GM12878 (cell line): ENCODE measurements around the gene FAM114A1. TPM values are rescaled to one million over a fixed set of nuclear protein-coding genes. Genes with fewer than 3 reads are reported as not detected.

Experiments
- ATAC-seq: fragments of 200-7000 bp; cut with Tn5 transposase; 3 replicates; pipeline ENCODE4 v1.9.1; 2020; ENCODE audit warnings: mild to moderate bottlenecking, moderate library complexity
- BruUV-seq: library from RNA; stranded (reverse); fragments of 400-500 nt; replicated peaks from 2 replicates; lab custom pipeline; 2021; lab: Mats Ljungman, UMichigan
- CTCF ChIA-PET: fragments of 300-600 bp; sonication (Branson Sonifier 250); formaldehyde crosslinking; extraction: SDS; loops from one replicate; lab custom pipeline; 2021; ENCODE audit warnings: inconsistent platforms; lab: Yijun Ruan, JAX
- POLR2A ChIA-PET: fragments of 350-600 bp; formaldehyde crosslinking; extraction: SDS; loops from one replicate; lab custom pipeline; 2021; ENCODE audit warnings: inconsistent platforms; lab: Charles Lee
- RAD21 ChIA-PET: fragments of 300-600 bp; sonication (Branson Sonifier 250); formaldehyde crosslinking; loops from one replicate; lab custom pipeline; 2023; ENCODE audit warnings: antibody characterized with exemption; ENCODE audit not compliant: unreplicated experiment; lab: Charles Lee
- SMC1A ChIA-PET: fragments of 300-600 bp; sonication (Branson Sonifier 250); formaldehyde crosslinking; loops from one replicate; lab custom pipeline; 2023; ENCODE audit not compliant: unreplicated experiment, uncharacterized antibody; lab: Charles Lee
- DNase-seq: peaks from one replicate; pipeline ENCODE4 v3.0.0-alpha.2; 2011; ENCODE audit warnings: low read depth, low spot score
- FAIRE-seq: peaks from 3 replicates; lab custom pipeline; 2011; peaks lifted over from hg19 to GRCh38; lab: Jason Lieb, UNC
- H2AFZ ChIP-seq: 2 replicates; pipeline ENCODE4 v1.6.0; 2011; ENCODE audit warnings: low read depth, low read length, control low read depth; ENCODE audit not compliant: control insufficient read depth
- H3K27ac ChIP-seq: 2 replicates; pipeline ENCODE4 v1.5.1; 2011; ENCODE audit warnings: control low read depth; ENCODE audit not compliant: control insufficient read depth, insufficient read depth
- H3K27me3 ChIP-seq, 2 experiments: replicated peaks in 1 of 2; 2 replicates each; pipeline versions ENCODE4 v1.6.0 to v1.6.1; 2011; ENCODE audit warnings: low read length in 1 of 2; ENCODE audit not compliant: control insufficient read depth in 2 of 2, insufficient read depth in 2 of 2
- H3K36me3 ChIP-seq, 2 experiments: 2 replicates each; pipeline ENCODE4 v1.5.1; 2011; ENCODE audit warnings: low read length in 1 of 2; ENCODE audit not compliant: control insufficient read depth in 2 of 2, insufficient read depth in 2 of 2
- H3K4me1 ChIP-seq: 2 replicates; pipeline ENCODE4 v1.6.1; 2011; ENCODE audit warnings: mild to moderate bottlenecking, low read length, moderate library complexity, mixed read lengths; ENCODE audit not compliant: control insufficient read depth, insufficient read depth
- H3K4me2 ChIP-seq: 2 replicates; pipeline ENCODE4 v1.6.0; 2011; ENCODE audit warnings: control low read depth; ENCODE audit not compliant: control insufficient read depth, insufficient read depth
- H3K4me3 ChIP-seq: fragments of 200-600 bp; sonication (generic); 2 replicates; pipeline ENCODE4 v1.5.1; 2016
- H3K79me2 ChIP-seq: 2 replicates; pipeline ENCODE4 v1.6.0; 2011; ENCODE audit warnings: low read length; ENCODE audit not compliant: control insufficient read depth, insufficient read depth
- H3K9ac ChIP-seq: 2 replicates; pipeline ENCODE4 v1.8.0; 2011; ENCODE audit warnings: low read length, control low read depth, mixed read lengths; ENCODE audit not compliant: control insufficient read depth, insufficient read depth
- H3K9me3 ChIP-seq: replicated peaks from 3 replicates; pipeline ENCODE4 v1.5.1; 2011; ENCODE audit warnings: mild to moderate bottlenecking, low read length; ENCODE audit not compliant: control insufficient read depth, insufficient read depth
- H4K20me1 ChIP-seq: 2 replicates; pipeline ENCODE4 v1.6.0; 2011; ENCODE audit not compliant: control insufficient read depth, insufficient read depth
- E2F4 ChIP-seq: IDR thresholded peaks from 2 replicates; pipeline ENCODE4 v1.6.1; 2012; ENCODE audit warnings: low read depth, low read length, improper control_type of control experiment
- ETV6 ChIP-seq, 2 experiments: fragments of 450-650 bp in 1 of 2; IDR thresholded peaks in 1 of 2; conservative IDR thresholded peaks in 1 of 2; 2 replicates each; pipeline ENCODE4 v1.6.1; 2014; ENCODE audit warnings: antibody characterized with exemption in 1 of 2, borderline replicate concordance in 1 of 2, low read depth in 1 of 2, mild to moderate bottlenecking in 1 of 2, moderate library complexity in 1 of 2
- JUND ChIP-seq: IDR thresholded peaks from 2 replicates; pipeline ENCODE4 v1.6.1; 2012; ENCODE audit warnings: low read depth, mild to moderate bottlenecking, low read length, improper control_type of control experiment, moderate library complexity
- PBX3 ChIP-seq: IDR thresholded peaks from 2 replicates; pipeline ENCODE4 v1.6.1; 2011; ENCODE audit warnings: mild to moderate bottlenecking, low read depth, low read length, moderate library complexity; ENCODE audit not compliant: insufficient replicate concordance
- POU2F2 ChIP-seq: IDR thresholded peaks from 3 replicates; pipeline ENCODE4 v1.6.1; 2011; ENCODE audit warnings: low read depth, mild to moderate bottlenecking, low read length, borderline replicate concordance
- RAD21 ChIP-seq: IDR thresholded peaks from 2 replicates; pipeline ENCODE4 v1.6.1; 2011; ENCODE audit warnings: mild to moderate bottlenecking, low read depth, low read length, moderate library complexity; ENCODE audit not compliant: insufficient read depth
- RFX5 ChIP-seq: IDR thresholded peaks from 2 replicates; pipeline ENCODE4 v1.6.1; 2011; ENCODE audit warnings: low read depth, low read length, improper control_type of control experiment
- RUNX3 ChIP-seq: IDR thresholded peaks from 2 replicates; pipeline ENCODE4 v1.6.1; 2012; ENCODE audit warnings: low read length, inconsistent platforms
- SREBF1 ChIP-seq: IDR thresholded peaks from 2 replicates; pipeline ENCODE4 v1.6.1; 2012; ENCODE audit warnings: mild to moderate bottlenecking, low read length
- YBX1 ChIP-seq: fragments of 450-650 bp; IDR thresholded peaks from 2 replicates; pipeline ENCODE4 v1.6.1; 2016; ENCODE audit warnings: antibody characterized with exemption
- WGBS: methylation state at CpG from one replicate; pipeline ENCODE4 v1.1.6; 2016; ENCODE audit warnings: low lambda C conversion rate; ENCODE audit not compliant: insufficient replicate concordance, insufficient coverage; ENCODE audit errors: missing lambda C conversion rate; 5-methylcytosine and 5-hydroxymethylcytosine counted together
- in situ Hi-C: fragments of 300-500 bp; cut with MboI; formaldehyde crosslinking; loops from 9 replicates; pipeline ENCODE4 v1.14.3; 2018; ENCODE audit warnings: mixed read lengths
- intact Hi-C: fragments of 100-400 bp; cut with micrococcal nuclease; formaldehyde crosslinking; loops from one replicate; pipeline ENCODE4 v1.14.2; 2022; ENCODE audit not compliant: unreplicated experiment
- polyA plus RNA-seq, 11 experiments: library from polyadenylated mRNA; depleted of rRNA in 4 of 11; unstranded in 6 of 11; stranded (reverse) in 5 of 11; fragments of >200 nt; fragmentation: Nextera tagmentation in 4 of 11; fragmentation: Illumina TruSeq in 1 of 11; extraction: Ambion mirVana in 4 of 11; extraction: Trizol in 1 of 11; gene quantifications; 1 replicate in 1 of 11; 2 replicates in 10 of 11; pipeline versions ENCODE4 v1.2.1 to v1.2.3, GENCODE V29; 2011 to 2016; ENCODE audit warnings: inconsistent platforms in 2 of 11, missing spikeins in 2 of 11, low read depth in 1 of 11
- total RNA-seq, 4 experiments: library from RNA; depleted of rRNA in 3 of 4; stranded (reverse); fragments of >200 nt in 3 of 4; fragmentation: Illumina TruSeq in 1 of 4; extraction: Trizol in 1 of 4; gene quantifications; 2 replicates each; pipeline versions ENCODE4 v1.2.1 to v1.2.3, GENCODE V29; 2013 to 2021

Gene FAM114A1
- total and polyA plus RNA-seq, 10 of the 15 experiments (the other 5 are each of a cell fraction or from before 2014, with no cell fraction given), result 1.3 to 6.2 (median 3.9) TPM

GRCh38 chr4:38873290-38873944 is 5.8 kb downstream of the FAM114A1 start:
- Histone ChIP-seq H3K4me3 (no peak overlapping the region), H3K36me3 (no peaks in the 10 kb centered on the region), H4K20me1 (no peaks in the 10 kb centered on the region), H3K4me2 (no peak overlapping the region), H3K9ac (no peak overlapping the region), H3K27ac (no peak overlapping the region), H3K27me3 (no peaks in the 10 kb centered on the region), H2AFZ (no peak overlapping the region), H3K79me2 (no peaks in the 10 kb centered on the region), H3K4me1 (peaks cover 2% of the 10 kb centered on the region; the same call in 1 of the 2 replicates), H3K9me3 (no peaks in the 10 kb centered on the region)
- no TSS peak for BruUV-seq
- ATAC-seq (peak; percentile 60), DNase-seq (no peak), FAIRE-seq (no peak)
- RAD21 ChIA-PET, result interaction anchor here (0.9 to 1.8 kb wide), 5 partner anchors 11 to 114 kb away, joined by 3 to 12 read pairs (median 4); no protein-coding TSS in a partner anchor
- in situ Hi-C loops, result loop anchor here (25.0 kb wide), 1 partner anchor 561 kb away; no protein-coding TSS in a partner anchor
- 49% methylated on average over 5 of the region's 5 CpGs for WGBS
- CTCF ChIA-PET, result interaction anchor here (1.4 to 3.8 kb wide), 8 partner anchors 12 to 694 kb away, joined by 4 to 31 read pairs (median 12); no protein-coding TSS in a partner anchor
- intact Hi-C loops, result no loop called here
- SMC1A ChIA-PET, result interaction anchor here (0.9 to 6.4 kb wide), 7 partner anchors 12 to 114 kb away, joined by 3 to 54 read pairs (median 5); no protein-coding TSS in a partner anchor
- POLR2A ChIA-PET, result interaction anchor here (0.6 to 2.2 kb wide), 5 partner anchors 9 to 156 kb away, joined by 3 to 13 read pairs (median 4); no protein-coding TSS in a partner anchor
- TF ChIP-seq YBX1 (no peak), RAD21 (peak; percentile 18; the same call in 1 of the 2 replicates)

GRCh38 chr4:38876636-38877035 is 9.0 kb downstream of the FAM114A1 start:
- RAD21 ChIA-PET, result interaction anchor here (0.7 to 1.8 kb wide), 3 partner anchors 11 to 21 kb away, joined by 3 to 6 read pairs (median 4); no protein-coding TSS in a partner anchor
- Histone ChIP-seq H2AFZ (no peak overlapping the region), H3K79me2 (no peaks in the 10 kb centered on the region), H3K27ac (no peak overlapping the region), H3K4me3 (no peak overlapping the region), H3K9ac (no peak overlapping the region), H3K9me3 (no peaks in the 10 kb centered on the region), H3K27me3 (no peaks in the 10 kb centered on the region), H3K36me3 (0 out of 4 replicates have a peak, but pooled peaks cover 0 to 4% of the 10 kb centered on the region in 2 experiments), H3K4me2 (no peak overlapping the region), H3K4me1 (no peaks in the 10 kb centered on the region), H4K20me1 (no peaks in the 10 kb centered on the region)
- BruUV-seq, result no TSS peak
- no peak for FAIRE-seq
- 53% methylated on average over 2 of the region's 2 CpGs for WGBS
- POLR2A ChIA-PET, result no interaction called here
- SMC1A ChIA-PET, result interaction anchor here (6.4 kb wide), 1 partner anchor 12 kb away, joined by 54 read pairs; no protein-coding TSS in a partner anchor
- CTCF ChIA-PET, result interaction anchor here (1.0 to 3.4 kb wide), 3 partner anchors 8 to 182 kb away, joined by 3 to 14 read pairs (median 8); no protein-coding TSS in a partner anchor
- no peak for ATAC-seq
- in situ Hi-C loops (no loop called here), intact Hi-C loops (no loop called here)
- no peak for DNase-seq
- no peak for TF ChIP-seq E2F4
- no peak for TF ChIP-seq RUNX3
- TF ChIP-seq PBX3, result no peak
- no peak for TF ChIP-seq SREBF1
- no peak for TF ChIP-seq RFX5
- TF ChIP-seq ETV6 (conservative IDR thresholded peaks at IDR 0.05 in 1 of 2, IDR thresholded peaks at IDR 0.05 in 1 of 2; ENCODE audit: borderline replicate concordance in 1 of 2, low read depth in 1 of 2), result no peak
- TF ChIP-seq JUND, result no peak
- TF ChIP-seq POU2F2, result no peak
